Measurements from ENCODE around the gene NRP2.

The NRP2 gene

DNA sequence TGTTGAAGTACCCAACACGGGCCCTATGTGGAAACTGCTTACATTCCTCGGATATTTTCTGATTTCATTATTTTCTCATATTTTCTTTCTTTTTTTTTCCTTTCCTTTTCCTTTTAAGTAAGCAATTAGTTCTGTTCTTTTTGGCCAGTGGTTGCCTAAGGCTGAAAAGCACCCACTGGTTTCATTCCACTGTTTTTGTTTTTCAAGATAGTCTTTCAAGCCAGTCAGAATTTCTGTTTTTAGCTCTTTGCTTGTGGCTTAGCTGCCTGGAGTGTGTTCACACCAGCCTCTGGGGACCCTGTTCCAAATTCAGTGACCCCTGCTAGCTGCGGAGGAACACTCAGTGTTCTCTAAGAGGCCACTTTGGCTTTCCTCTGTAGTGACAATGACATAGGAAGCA is 73.6 kb downstream of the NRP2 start:
- ATAC-seq (replicated peaks) (no peak), DNase-seq (no peak)
- no peak overlapping the region for H3K4me3 Mint-ChIP-seq
- no peaks in the 10 kb centered on the region for H3K36me3 Mint-ChIP-seq (ENCODE audit: insufficient read depth)
- peaks cover 26 to 70% of the 10 kb centered on the region in 2 donors for H3K27me3 Mint-ChIP-seq
- no peaks in the 10 kb centered on the region for H3K4me1 Mint-ChIP-seq (ENCODE audit: low read depth in 2 of 2)
- H3K9me3 Mint-ChIP-seq, result no peaks in the 10 kb centered on the region
- no peak overlapping the region for H3K27ac Mint-ChIP-seq

GRCh38 chr2:205757271-205757670 is 75.0 kb downstream of the NRP2 start:
- no peaks in the 10 kb centered on the region for H3K36me3 Mint-ChIP-seq (ENCODE audit: insufficient read depth)
- no peaks in the 10 kb centered on the region for H3K4me1 Mint-ChIP-seq (ENCODE audit: low read depth in 2 of 2)
- H3K27ac Mint-ChIP-seq, result no peak overlapping the region
- H3K4me3 Mint-ChIP-seq, result no peak overlapping the region
- ATAC-seq (replicated peaks) (no peak), DNase-seq (no peak)
- H3K27me3 Mint-ChIP-seq, result peaks cover 24 to 63% of the 10 kb centered on the region in 2 donors
- H3K9me3 Mint-ChIP-seq, result no peaks in the 10 kb centered on the region

DNA sequence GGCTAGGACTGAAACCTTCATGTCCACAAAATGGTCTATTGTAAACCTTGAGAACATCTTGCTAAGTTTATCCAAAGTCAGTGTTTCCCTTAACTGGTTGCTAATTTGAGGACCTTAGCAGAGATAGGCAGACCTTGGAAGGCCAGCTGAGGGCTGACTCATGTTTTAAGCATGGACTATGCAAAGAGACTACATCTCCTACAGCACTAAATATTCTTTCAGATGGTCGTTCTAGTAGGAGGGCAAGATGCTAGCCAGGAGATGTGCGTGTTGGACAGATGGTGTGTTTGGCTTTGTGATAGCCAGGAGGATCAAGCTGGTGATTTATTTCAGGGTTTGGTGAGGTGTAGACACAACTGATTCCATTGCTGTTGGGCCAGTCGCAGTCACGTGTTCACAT is 75.8 kb downstream of the NRP2 start:
- no peak for ATAC-seq (replicated peaks)
- no peak overlapping the region for H3K27ac Mint-ChIP-seq
- H3K36me3 Mint-ChIP-seq (ENCODE audit: insufficient read depth), result no peaks in the 10 kb centered on the region
- no peaks in the 10 kb centered on the region for H3K4me1 Mint-ChIP-seq (ENCODE audit: low read depth in 2 of 2)
- no peaks in the 10 kb centered on the region for H3K9me3 Mint-ChIP-seq
- peaks cover 26 to 63% of the 10 kb centered on the region in 2 donors for H3K27me3 Mint-ChIP-seq
- no peak for DNase-seq
- no peak overlapping the region for H3K4me3 Mint-ChIP-seq

DNA sequence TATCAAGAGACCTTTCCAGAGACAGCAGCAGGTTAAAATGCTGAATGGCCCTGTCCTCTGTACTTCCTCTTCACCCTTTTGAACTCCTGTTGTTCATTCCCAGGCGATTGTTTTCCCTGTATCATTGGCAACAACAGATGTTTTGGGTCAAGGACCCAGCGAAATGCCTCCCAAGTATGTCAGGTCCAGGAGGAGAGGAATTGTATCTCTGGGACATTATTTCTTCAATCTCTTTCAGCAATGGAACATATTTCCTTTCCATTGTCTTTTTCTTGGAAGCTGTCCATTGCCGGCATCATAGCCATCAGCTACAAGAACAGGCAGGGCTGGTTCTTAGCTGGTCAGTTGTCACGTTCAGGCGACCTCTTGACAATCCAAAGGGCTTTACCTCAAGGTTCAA is 76.2 kb downstream of the NRP2 start:
- Mint-ChIP-seq H3K27me3 (peaks cover 30 to 65% of the 10 kb centered on the region in 2 donors), H3K4me1 (ENCODE audit: low read depth in 2 of 2) (no peaks in the 10 kb centered on the region), H3K27ac (no peak overlapping the region), H3K9me3 (no peaks in the 10 kb centered on the region), H3K4me3 (no peak overlapping the region), H3K36me3 (ENCODE audit: insufficient read depth) (no peaks in the 10 kb centered on the region)
- DNase-seq (no peak), ATAC-seq (replicated peaks) (no peak)

- Mint-ChIP-seq H3K4me3 (no peak overlapping the region), H3K36me3 (ENCODE audit: insufficient read depth) (no peaks in the 10 kb centered on the region), H3K27me3 (peaks cover 38 to 71% of the 10 kb centered on the region in 2 donors), H3K27ac (no peak overlapping the region), H3K9me3 (no peaks in the 10 kb centered on the region), H3K4me1 (ENCODE audit: low read depth in 2 of 2) (no peaks in the 10 kb centered on the region)
- ATAC-seq (replicated peaks) (no peak), DNase-seq (no peak)
Observed at GRCh38 chr2:205759257-205759656, 77.0 kb downstream of the NRP2 start.

DNA sequence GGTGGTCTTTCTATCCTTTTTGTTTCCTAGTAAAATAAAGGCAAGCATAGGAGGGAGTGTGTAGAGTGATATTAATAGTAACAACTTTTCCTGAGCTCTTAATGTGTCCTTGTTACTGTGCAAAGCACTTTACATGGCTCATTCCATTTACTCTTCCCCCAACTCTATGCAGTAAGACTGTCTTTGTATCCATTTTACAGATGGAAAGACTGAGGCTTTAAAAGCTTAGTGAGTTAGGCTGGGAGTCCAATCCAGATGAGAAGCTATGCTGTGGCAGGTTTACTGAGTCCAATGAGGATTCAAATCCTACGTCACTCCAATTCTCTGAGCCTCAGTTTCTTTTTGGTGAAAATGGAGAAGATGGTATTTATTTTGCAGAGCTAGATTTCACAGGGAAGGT is 77.4 kb downstream of the NRP2 start:
- Mint-ChIP-seq H3K9me3 (no peaks in the 10 kb centered on the region), H3K27me3 (peaks cover 42 to 71% of the 10 kb centered on the region in 2 donors), H3K4me3 (no peak overlapping the region), H3K4me1 (ENCODE audit: low read depth in 2 of 2) (no peaks in the 10 kb centered on the region), H3K27ac (no peak overlapping the region), H3K36me3 (ENCODE audit: insufficient read depth) (no peaks in the 10 kb centered on the region)
- no peak for DNase-seq
- no peak for ATAC-seq (replicated peaks)

DNA sequence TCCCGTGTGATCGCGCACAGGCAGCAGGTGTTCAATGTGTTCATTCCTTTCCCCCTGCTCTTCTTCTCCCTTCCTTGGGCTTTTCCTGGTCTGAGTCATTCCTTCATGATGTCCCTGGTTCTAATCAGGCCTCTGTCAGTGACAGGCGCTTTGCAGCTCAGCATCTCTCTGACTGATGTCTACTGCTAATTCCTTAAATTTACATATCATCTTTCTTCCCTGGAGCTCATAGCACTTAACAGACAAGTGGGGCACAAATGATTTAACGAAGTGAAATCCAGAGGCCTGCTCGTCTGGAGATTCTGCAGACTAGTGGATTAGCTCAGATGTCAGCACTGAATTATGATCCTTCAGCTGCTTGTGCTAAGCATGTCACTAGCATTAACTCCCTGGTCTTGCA is 77.9 kb downstream of the NRP2 start:
- H3K27me3 Mint-ChIP-seq, result peaks cover 47 to 71% of the 10 kb centered on the region in 2 donors
- no peaks in the 10 kb centered on the region for H3K9me3 Mint-ChIP-seq
- no peaks in the 10 kb centered on the region for H3K36me3 Mint-ChIP-seq (ENCODE audit: insufficient read depth)
- H3K4me1 Mint-ChIP-seq (ENCODE audit: low read depth in 2 of 2), result no peaks in the 10 kb centered on the region
- no peak for DNase-seq
- no peak for ATAC-seq (replicated peaks)
- H3K27ac Mint-ChIP-seq, result no peak overlapping the region
- H3K4me3 Mint-ChIP-seq, result no peak overlapping the region

DNA sequence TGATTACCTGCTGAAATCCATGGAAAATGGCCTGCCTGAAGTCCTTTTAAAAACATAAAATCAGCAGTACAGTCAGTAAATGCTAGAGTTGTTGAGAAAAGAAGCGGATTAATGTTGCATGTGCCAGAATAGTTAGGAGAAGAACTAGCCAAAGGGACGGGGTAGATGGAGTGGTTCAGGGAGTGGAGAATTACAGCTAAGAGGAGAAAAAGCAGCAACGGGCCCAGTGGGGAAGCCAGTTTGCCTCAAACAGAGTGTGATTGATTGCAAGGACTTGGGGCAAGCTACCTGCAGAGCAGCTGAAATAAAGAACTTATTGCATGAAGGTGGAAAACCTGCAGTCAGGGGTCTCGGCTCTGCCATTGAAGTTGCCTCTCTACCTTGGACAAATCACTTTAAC is 79.1 kb downstream of the NRP2 start:
- Mint-ChIP-seq H3K4me1 (ENCODE audit: low read depth in 2 of 2) (no peaks in the 10 kb centered on the region), H3K27me3 (peaks cover 55 to 69% of the 10 kb centered on the region in 2 donors), H3K9me3 (no peaks in the 10 kb centered on the region), H3K4me3 (no peak overlapping the region), H3K27ac (no peak overlapping the region), H3K36me3 (ENCODE audit: insufficient read depth) (no peaks in the 10 kb centered on the region)
- ATAC-seq (replicated peaks) (no peak), DNase-seq (no peak)

- H3K4me3 Mint-ChIP-seq, result no peak overlapping the region
- peaks cover 2 to 3% of the 10 kb centered on the region in 2 donors for H3K4me1 Mint-ChIP-seq (ENCODE audit: low read depth in 2 of 2)
- H3K36me3 Mint-ChIP-seq (ENCODE audit: insufficient read depth), result no peaks in the 10 kb centered on the region
- DNase-seq (no peak), ATAC-seq (replicated peaks) (no peak)
- no peaks in the 10 kb centered on the region for H3K9me3 Mint-ChIP-seq
- no peak overlapping the region for H3K27ac Mint-ChIP-seq
- H3K27me3 Mint-ChIP-seq, result peaks cover 63 to 65% of the 10 kb centered on the region in 2 donors
Observed at GRCh38 chr2:205762881-205763280, 80.6 kb downstream of the NRP2 start.

- peaks cover 2 to 3% of the 10 kb centered on the region in 2 donors for H3K4me1 Mint-ChIP-seq (ENCODE audit: low read depth in 2 of 2)
- ATAC-seq (replicated peaks), result no peak
- H3K27me3 Mint-ChIP-seq, result peaks cover 63 to 65% of the 10 kb centered on the region in 2 donors
- no peaks in the 10 kb centered on the region for H3K36me3 Mint-ChIP-seq (ENCODE audit: insufficient read depth)
- no peak overlapping the region for H3K4me3 Mint-ChIP-seq
- no peak overlapping the region for H3K27ac Mint-ChIP-seq
- no peak for DNase-seq
- H3K9me3 Mint-ChIP-seq, result no peaks in the 10 kb centered on the region
Observed at GRCh38 chr2:205763708-205764211, 81.5 kb downstream of the NRP2 start.

DNA sequence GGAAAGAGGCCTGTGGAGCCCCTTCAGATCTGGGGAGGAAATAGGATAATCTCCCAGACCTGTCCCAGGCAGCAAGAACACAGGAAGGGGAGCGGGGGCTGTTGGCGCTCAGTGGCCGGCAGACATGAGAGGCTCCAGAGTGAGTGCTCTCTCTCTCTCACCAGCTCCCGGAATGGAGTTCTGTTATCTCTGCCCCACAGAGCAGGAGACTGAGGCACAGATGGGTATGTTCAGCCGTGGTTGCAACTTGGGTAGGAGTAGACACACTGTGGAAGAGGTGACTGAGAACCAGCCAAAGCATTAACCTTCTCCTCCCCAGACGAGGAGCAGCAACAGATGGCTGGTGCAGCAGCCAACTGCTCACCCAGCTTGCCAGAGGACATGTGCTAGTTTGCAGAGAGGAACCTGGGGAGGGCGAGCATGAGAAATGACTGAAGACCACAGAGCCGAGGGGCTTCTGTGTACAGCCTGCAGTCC is 82.0 kb downstream of the NRP2 start:
- no peak overlapping the region for H3K27ac Mint-ChIP-seq
- H3K27me3 Mint-ChIP-seq, result peaks cover 57 to 65% of the 10 kb centered on the region in 2 donors
- H3K4me3 Mint-ChIP-seq, result no peak overlapping the region
- ATAC-seq (replicated peaks) (no peak), DNase-seq (no peak)
- H3K4me1 Mint-ChIP-seq (ENCODE audit: low read depth in 2 of 2), result peaks cover 2 to 3% of the 10 kb centered on the region in 2 donors
- no peaks in the 10 kb centered on the region for H3K9me3 Mint-ChIP-seq
- no peaks in the 10 kb centered on the region for H3K36me3 Mint-ChIP-seq (ENCODE audit: insufficient read depth)

DNA sequence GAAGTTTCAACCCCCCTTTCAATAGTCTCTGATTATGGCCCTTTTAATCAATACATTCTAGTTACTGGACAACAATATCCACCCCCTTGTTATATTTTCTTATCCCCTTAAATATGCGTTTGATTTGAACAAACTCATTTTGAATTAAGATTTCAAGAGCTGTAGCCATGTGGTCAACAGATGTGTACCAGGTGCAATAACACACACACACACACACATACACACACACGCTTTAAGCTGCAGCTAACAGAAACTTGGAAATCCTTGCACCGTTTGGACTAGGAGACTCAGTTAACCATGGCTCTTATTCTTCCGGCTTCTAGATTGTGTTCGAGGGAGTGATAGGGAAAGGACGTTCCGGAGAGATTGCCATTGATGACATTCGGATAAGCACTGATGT is 82.8 kb downstream of the NRP2 start:
- no peak overlapping the region for H3K4me3 Mint-ChIP-seq
- ATAC-seq (replicated peaks), result no peak
- peaks cover 2 to 3% of the 10 kb centered on the region in 2 donors for H3K4me1 Mint-ChIP-seq (ENCODE audit: low read depth in 2 of 2)
- H3K36me3 Mint-ChIP-seq (ENCODE audit: insufficient read depth), result no peaks in the 10 kb centered on the region
- H3K9me3 Mint-ChIP-seq, result no peaks in the 10 kb centered on the region
- peaks cover 55 to 60% of the 10 kb centered on the region in 2 donors for H3K27me3 Mint-ChIP-seq
- DNase-seq, result no peak
- no peak overlapping the region for H3K27ac Mint-ChIP-seq

DNA sequence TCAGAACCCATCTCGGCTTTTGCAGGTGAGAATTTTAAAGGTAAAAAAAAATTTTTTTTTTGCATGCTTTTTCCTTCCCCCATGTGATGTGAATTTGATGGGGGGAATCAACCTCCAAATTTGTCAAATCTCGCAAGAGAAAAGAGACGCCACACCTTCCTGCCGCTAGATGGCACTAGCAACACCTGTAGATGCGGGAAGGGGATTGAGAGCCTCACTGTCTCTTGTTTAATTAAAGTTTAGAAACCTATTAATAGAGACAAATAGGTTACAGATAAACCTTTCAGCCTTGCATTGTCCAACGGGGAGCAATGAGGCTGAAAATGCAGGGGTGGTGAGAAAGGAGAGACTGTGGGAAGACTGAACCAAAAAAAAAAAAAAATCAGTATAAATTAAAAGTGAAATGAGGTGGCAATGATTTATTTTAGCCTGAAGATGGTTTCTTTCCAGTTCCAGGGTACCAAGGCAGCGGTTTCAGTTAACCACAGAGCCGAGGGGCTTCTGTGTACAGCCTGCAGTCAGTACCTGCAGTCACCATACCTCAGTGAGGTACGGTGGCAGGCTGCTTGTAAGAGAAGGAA is 84.6 kb downstream of the NRP2 start:
- peak; percentile 17 to 22 (median 19) for DNase-seq
- no peak for ATAC-seq (replicated peaks)
- Mint-ChIP-seq H3K4me1 (ENCODE audit: low read depth in 2 of 2) (peaks cover 2 to 3% of the 10 kb centered on the region in 2 donors), H3K9me3 (no peaks in the 10 kb centered on the region), H3K27me3 (peaks cover 44 to 63% of the 10 kb centered on the region in 2 donors), H3K36me3 (ENCODE audit: insufficient read depth) (no peaks in the 10 kb centered on the region), H3K4me3 (no peak overlapping the region), H3K27ac (no peak overlapping the region)

- Mint-ChIP-seq H3K27me3 (peaks cover 39 to 59% of the 10 kb centered on the region in 2 donors), H3K9me3 (no peaks in the 10 kb centered on the region), H3K4me1 (ENCODE audit: low read depth in 2 of 2) (peaks cover 2 to 3% of the 10 kb centered on the region in 2 donors), H3K4me3 (no peak overlapping the region), H3K27ac (no peak overlapping the region), H3K36me3 (ENCODE audit: insufficient read depth) (no peaks in the 10 kb centered on the region)
- ATAC-seq (replicated peaks), result no peak
- no peak for DNase-seq
Observed at GRCh38 chr2:205767617-205768016, 85.3 kb downstream of the NRP2 start.
